ENCODE results near the gene ETF1. TPM values are rescaled to one million over a fixed set of nuclear protein-coding genes. Genes with fewer than 3 reads are reported as not detected.
A peak's percentile ranks its signal among the peaks of the same experiment; 100 is the strongest.

ETF1 gene
- polyA plus RNA-seq, 3 donors, result 34.8 to 71.4 (median 61.6) TPM

DNA sequence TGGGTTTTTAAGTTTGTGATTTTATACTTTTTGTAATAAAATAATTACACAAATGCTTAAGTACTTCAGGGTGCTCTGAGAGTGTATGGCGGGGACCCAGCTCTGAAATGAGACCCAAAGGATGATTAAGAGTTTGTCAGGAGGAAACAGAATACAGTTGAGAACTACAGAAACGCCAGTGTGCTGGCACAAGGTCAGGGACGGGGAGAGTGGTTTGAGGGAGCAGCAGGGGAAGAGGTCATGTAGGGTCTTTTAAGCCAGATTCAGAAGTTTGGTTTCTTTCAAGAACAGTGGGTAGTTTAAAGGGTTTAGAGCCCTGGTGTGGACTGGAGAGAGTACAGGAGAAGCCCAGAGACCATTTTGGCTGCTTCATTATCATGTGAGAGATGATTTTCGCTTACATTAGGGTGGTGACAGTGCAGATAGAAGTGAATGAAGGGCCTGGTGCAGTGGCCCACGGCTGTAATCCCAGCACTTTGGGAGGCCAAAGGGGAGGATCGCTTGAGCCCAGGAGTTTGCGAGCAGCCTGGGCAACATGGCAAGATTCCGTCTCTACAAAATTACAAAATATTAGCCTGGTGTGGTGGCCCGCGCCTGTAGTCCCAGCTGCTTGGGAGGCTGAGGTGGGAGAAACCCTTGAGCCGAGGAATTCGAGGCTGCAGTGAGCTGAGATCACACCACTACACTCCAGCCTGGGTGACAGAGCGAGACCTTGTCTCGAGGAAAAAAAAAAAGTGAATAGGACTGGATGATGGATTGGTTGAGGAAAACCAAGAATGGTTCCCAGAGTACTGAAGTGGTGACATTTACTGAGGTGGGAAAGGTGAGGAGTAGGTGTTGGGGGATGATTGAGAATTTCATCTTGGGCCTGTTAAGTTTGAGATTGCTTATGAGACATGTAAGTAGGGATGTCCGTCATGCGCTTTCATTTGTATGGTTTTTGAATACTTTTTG, 1.4 kb upstream of the ETF1 start:
- Mint-ChIP-seq H3K9me3 (peaks cover 0 to 2% (median 0%) of the 10 kb centered on the region in 7 donors), H3K4me3 (peak overlapping the region; percentile 98 to 100), H3K27ac (peak overlapping the region; percentile 99 to 100 (median 100)), H3K27me3 (ENCODE audit: low read depth in 3 of 3) (no peaks in the 10 kb centered on the region), H3K36me3 (peaks cover 7 to 9% of the 10 kb centered on the region in 2 donors), H3K4me1 (peaks cover 56% of the 10 kb centered on the region)
- intact Hi-C loops (cut with micrococcal nuclease), result loop anchor here (5.0 to 10.0 kb wide), 3 partner anchors 80 to 370 kb away; partner anchors contain the start of genes BRD8 (in 1 of the 2), EGR1 (in 1 of the 2), KDM3B (in 1 of the 2) and KIF20A (in 1 of the 2)
- peaks cover 42 to 47% of the 10 kb centered on the region in 2 donors for H3K4me1 ChIP-seq (ENCODE audit: control insufficient read depth in 1 of 2, insufficient read depth in 2 of 2, low read length in 2 of 2)
- WGBS (ENCODE audit: insufficient coverage), result 39% methylated on average over 6 of the region's 16 CpGs
- H3K9me3 ChIP-seq (replicated peaks in 1 of 2; ENCODE audit: control insufficient read depth in 1 of 2, insufficient read depth in 1 of 2, low read length in 2 of 2), result no peaks in the 10 kb centered on the region
- peaks cover 0 to 6% of the 10 kb centered on the region in 2 donors for H3K36me3 ChIP-seq (replicated peaks in 1 of 2; ENCODE audit: control insufficient read depth in 1 of 2, insufficient read depth in 2 of 2, low read length in 2 of 2)
- H2AFZ ChIP-seq (ENCODE audit: insufficient read depth, low read depth, low read length, poor library complexity, severe bottlenecking), result peak overlapping the region; percentile 47
- H3K27me3 ChIP-seq (ENCODE audit: control insufficient read depth in 2 of 2, insufficient read depth in 2 of 2, low read length in 2 of 2), result no peaks in the 10 kb centered on the region
- H3K9ac ChIP-seq (ENCODE audit: insufficient read depth, low read length, poor library complexity, severe bottlenecking), result peak overlapping the region; percentile 98
- H3K4me3 ChIP-seq (replicated peaks in 1 of 3; ENCODE audit: low read depth in 2 of 3, low read length in 3 of 3), result peak overlapping the region; percentile 82 to 99 (median 98)
- TF ChIP-seq, protein P1, sequence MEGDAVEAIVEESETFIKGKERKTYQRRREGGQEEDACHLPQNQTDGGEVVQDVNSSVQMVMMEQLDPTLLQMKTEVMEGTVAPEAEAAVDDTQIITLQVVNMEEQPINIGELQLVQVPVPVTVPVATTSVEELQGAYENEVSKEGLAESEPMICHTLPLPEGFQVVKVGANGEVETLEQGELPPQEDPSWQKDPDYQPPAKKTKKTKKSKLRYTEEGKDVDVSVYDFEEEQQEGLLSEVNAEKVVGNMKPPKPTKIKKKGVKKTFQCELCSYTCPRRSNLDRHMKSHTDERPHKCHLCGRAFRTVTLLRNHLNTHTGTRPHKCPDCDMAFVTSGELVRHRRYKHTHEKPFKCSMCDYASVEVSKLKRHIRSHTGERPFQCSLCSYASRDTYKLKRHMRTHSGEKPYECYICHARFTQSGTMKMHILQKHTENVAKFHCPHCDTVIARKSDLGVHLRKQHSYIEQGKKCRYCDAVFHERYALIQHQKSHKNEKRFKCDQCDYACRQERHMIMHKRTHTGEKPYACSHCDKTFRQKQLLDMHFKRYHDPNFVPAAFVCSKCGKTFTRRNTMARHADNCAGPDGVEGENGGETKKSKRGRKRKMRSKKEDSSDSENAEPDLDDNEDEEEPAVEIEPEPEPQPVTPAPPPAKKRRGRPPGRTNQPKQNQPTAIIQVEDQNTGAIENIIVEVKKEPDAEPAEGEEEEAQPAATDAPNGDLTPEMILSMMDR (IDR thresholded peaks at IDR 0.05), result no peak
- DNase-seq, result peak in 2 of 3 donors; percentile 32 to 58
- peak overlapping the region; percentile 96 to 100 for H3K27ac ChIP-seq (ENCODE audit: low read depth in 1 of 2, low read length in 2 of 2)
- peaks cover 42% of the 10 kb centered on the region for H4K20me1 ChIP-seq (ENCODE audit: insufficient read depth, low read length)
- peaks cover 93% of the 10 kb centered on the region for H3K79me2 ChIP-seq (ENCODE audit: insufficient read depth, low read length)
- H3K4me2 ChIP-seq (replicated peaks; ENCODE audit: extremely low read depth, low read length, poor library complexity, severe bottlenecking), result peak overlapping the region; percentile 93

DNA sequence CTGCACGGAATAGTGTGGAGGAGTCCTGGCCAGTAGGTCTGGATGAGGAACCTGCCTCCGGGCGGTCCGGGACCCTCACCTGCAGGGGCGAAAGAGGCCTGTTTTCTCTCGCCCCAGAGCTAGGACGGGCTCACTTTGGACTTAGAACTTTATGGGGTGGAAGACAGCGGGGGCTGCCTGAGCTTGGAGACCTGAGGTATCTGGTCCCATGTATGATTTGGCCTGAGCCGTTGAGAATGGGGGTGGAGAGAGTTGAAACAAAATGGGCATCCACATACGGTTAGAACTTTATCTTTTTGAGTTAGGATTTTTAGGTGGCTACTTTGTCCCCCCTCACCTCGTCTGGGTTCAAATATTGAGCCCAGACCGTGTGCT, 681 bp upstream of the ETF1 start:
- peaks cover 0 to 6% of the 10 kb centered on the region in 2 donors for H3K36me3 ChIP-seq (replicated peaks in 1 of 2; ENCODE audit: control insufficient read depth in 1 of 2, insufficient read depth in 2 of 2, low read length in 2 of 2)
- H3K4me1 Mint-ChIP-seq, result peaks cover 62% of the 10 kb centered on the region
- H3K27me3 ChIP-seq (ENCODE audit: control insufficient read depth in 2 of 2, insufficient read depth in 2 of 2, low read length in 2 of 2), result no peaks in the 10 kb centered on the region
- no peaks in the 10 kb centered on the region for H3K27me3 Mint-ChIP-seq (ENCODE audit: low read depth in 3 of 3)
- H3K9ac ChIP-seq (ENCODE audit: insufficient read depth, low read length, poor library complexity, severe bottlenecking), result peak overlapping the region; percentile 98
- H3K4me2 ChIP-seq (replicated peaks; ENCODE audit: extremely low read depth, low read length, poor library complexity, severe bottlenecking), result peak overlapping the region; percentile 93
- peak overlapping the region; percentile 99 to 100 (median 100) for H3K27ac Mint-ChIP-seq
- peak overlapping the region; percentile 82 to 99 (median 98) for H3K4me3 ChIP-seq (replicated peaks in 1 of 3; ENCODE audit: low read depth in 2 of 3, low read length in 3 of 3)
- peaks cover 0 to 2% (median 0%) of the 10 kb centered on the region in 7 donors for H3K9me3 Mint-ChIP-seq
- 0% methylated on average over 8 of the region's 12 CpGs for WGBS (ENCODE audit: insufficient coverage)
- peak overlapping the region; percentile 96 to 100 for H3K27ac ChIP-seq (ENCODE audit: low read depth in 1 of 2, low read length in 2 of 2)
- TF ChIP-seq, protein P1 (IDR thresholded peaks at IDR 0.05), result no peak
- H3K4me3 Mint-ChIP-seq, result peak overlapping the region; percentile 98 to 100
- peaks cover 7 to 14% of the 10 kb centered on the region in 2 donors for H3K36me3 Mint-ChIP-seq
- H3K4me1 ChIP-seq (ENCODE audit: control insufficient read depth in 1 of 2, insufficient read depth in 2 of 2, low read length in 2 of 2), result peaks cover 49 to 55% of the 10 kb centered on the region in 2 donors
- peaks cover 49% of the 10 kb centered on the region for H4K20me1 ChIP-seq (ENCODE audit: insufficient read depth, low read length)
- intact Hi-C loops (cut with micrococcal nuclease), result loop anchor here (2.0 to 10.0 kb wide), 5 partner anchors 31 to 369 kb away; partner anchors contain the start of genes EGR1 (in 2 of the 2), HSPA9 (in 2 of the 2), BRD8 (in 1 of the 2) and KDM3B (in 1 of the 2)
- DNase-seq, result peak in 1 of 3 donors; percentile 91
- H3K79me2 ChIP-seq (ENCODE audit: insufficient read depth, low read length), result peaks cover 93% of the 10 kb centered on the region
- peak overlapping the region; percentile 47 for H2AFZ ChIP-seq (ENCODE audit: insufficient read depth, low read depth, low read length, poor library complexity, severe bottlenecking)
- no peaks in the 10 kb centered on the region for H3K9me3 ChIP-seq (replicated peaks in 1 of 2; ENCODE audit: control insufficient read depth in 1 of 2, insufficient read depth in 1 of 2, low read length in 2 of 2)
